HG02678 (cell line): ENCODE results near the gene BAIAP3.
A peak's percentile ranks its signal among the peaks of the same experiment; 100 is the strongest.

Source experiments
- ATAC-seq: cut with Tn5 transposase; IDR thresholded peaks from one replicate; pipeline ENCODE4 v1.9.1; 2021; ENCODE audit warnings: mild to moderate bottlenecking, moderate library complexity; ENCODE audit not compliant: unreplicated experiment

The BAIAP3 gene

DNA sequence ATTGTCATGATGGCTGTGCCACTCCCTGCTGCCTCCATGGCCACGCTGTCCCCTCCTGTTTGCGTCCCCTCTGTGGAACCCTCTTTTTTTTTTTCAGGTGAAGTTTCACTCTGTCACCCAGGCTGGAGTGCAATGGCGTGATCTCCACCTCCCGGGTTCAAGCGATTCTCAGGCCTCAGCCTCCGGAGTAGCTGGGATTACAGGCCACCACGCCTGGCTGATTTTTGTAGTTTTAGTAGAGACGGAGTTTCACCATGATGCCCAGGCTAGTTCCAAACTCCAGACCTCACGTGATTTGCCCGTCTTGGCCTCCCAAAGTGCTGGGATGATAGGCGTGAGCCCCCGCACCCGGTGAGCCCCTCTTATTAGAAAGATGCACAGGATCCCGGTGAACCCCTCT, 35.0 kb upstream of the BAIAP3 start:
- ATAC-seq: no peak

DNA sequence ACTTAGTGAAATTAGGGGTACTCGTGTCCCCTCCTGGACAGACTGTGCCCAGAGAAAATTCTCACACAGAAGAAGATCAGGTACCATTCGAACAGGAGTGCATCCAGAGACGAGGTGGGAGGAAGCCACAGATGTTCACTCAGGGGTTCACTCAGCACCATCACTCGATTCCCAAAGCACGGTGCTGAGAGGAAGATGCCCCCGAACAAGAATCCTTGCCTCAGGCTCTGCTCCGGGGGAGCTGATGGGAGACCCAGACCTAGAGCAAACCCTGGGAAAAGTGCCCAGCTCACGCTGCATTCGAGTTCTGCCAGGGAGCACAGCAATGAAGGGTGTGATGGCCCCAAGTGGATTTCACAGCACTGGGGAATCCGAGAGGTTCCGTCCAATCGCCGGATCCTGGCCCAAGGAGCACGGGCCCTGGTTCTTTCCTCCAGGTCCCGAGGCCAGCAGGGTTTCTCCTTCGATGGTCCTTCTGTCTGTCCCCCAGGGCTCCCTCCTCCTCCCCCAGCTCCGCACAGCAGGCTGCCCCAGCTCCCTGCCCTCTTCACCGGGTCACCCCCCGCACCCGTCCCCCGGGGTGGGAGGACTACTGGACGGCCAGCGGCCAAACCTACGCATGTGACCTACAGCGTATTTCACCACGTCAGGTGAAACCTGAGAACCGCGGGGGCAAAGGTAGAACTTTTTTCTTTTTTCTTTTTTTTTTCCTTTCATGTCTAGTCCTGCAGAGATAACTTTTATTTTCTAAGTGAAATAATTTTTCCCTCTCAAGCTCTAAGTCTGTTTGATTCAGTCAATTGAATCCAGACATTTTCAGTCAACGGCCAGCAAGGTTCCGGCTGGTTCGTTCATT, 34.2 kb upstream of the BAIAP3 start:
- no peak for ATAC-seq

DNA sequence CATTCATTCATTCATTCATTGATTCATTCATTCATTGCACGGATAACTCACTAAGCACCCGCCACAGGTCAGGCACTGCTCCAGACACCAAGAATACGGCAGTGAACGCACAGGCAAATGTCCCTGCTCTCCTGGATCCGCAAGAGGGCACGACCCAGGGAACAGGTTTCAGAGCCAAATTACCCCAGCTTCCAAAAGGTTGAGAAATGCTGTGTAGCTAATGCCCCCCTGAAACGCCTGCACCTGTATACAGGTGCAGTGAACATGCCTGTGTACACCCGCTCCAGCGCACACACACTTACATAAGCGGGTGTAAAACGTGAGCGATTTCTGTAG, 33.6 kb upstream of the BAIAP3 start:
- ATAC-seq: no peak

DNA sequence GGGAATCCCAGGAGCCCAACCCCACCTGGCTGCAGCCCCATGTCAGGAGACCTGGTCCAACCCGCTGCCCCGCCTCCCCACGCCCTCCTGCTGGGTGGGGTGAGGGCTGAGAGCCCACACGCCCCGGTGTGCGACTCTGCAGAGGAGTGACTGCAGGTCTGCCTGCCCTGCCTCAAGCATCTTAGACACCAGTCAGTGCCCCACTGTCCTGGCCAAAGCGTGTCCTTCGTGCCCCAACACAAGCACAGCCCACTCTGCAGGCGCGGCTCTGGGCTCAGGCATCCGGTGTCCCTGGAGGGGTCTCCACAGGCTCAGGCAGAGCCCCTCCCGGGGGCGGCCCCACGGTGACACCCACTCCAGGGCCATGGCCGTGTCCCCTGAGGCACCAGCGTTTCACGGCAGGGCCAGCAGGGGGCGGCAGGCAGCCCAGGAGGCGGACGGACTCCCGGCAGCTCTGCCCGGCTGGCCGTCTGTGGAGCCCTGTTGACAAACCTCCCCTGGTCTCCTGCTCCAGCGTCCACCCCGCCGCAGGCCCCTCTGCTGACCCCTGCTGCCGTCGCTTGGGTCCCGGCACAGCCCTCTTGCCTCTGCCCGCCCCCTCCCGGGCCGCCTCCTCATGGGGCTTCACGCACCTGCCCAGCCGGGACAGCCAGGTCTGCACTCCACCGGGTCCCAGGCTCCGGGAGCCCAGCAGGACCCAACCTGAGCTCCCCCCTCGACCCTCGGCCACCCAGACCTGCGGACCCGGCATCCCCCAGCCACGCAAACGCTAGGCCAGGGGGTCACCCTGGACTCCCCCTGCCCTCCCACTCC, 32.6 kb upstream of the BAIAP3 start:
- no peak for ATAC-seq

DNA sequence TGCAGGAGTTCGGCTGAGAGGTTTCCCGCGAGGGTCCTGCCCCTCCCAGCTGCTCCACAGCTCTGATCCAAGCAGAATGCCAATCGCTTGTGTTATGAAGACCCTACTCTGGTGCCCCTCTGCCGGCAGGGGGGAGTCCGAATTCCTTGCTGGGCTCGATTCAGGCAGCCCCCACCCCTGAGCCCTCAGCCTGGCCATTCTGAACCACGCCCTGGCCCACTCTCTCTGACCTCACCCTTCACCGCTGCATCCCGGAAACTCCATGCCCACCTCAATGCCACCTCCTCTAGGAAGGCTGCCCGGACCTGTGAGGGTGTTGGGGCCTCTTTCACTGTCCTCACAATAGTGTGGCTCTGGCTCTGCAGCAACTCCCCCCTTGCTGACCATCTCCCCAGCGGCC, 31.9 kb upstream of the BAIAP3 start:
- ATAC-seq: no peak

DNA sequence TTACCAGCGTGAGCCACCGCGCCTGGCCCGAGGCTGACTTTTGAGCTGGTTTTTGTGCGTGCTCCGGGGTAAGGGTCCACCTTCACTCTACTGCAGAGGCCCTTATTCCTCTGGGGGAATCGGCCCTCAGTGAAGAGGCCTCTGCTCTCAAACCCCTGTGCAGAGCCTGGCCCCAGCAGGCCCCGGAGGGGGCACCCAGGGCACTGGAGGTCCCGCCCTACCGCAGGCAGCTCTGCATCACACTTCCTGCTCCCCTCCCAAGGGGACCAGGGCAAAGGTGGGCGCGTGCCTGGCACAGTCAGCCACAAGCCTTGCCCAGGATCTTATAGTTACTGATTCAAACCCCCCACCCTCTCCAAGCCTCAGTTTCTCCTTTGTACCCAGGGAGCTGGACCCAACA, 27.6 kb upstream of the BAIAP3 start:
- no peak for ATAC-seq

DNA sequence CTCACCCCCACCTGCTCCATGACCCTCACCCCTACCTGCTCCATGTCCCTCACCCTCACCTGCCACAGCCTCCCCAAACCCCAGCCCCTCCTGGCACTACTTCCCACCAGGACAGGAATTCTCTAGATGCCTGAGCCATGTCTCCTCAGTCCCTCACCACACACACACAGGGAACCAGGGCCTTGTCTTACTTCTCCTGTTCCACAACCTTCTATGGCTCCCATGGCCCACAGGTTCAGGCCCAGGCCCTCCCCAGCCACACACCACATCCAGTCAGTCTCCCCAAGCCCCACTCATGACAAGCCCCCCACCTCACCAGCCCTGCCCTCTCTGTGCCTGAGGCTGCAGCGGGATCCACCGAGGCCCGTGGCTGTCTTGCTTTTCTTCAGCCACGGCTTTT, 27.1 kb upstream of the BAIAP3 start:
- ATAC-seq: no peak

DNA sequence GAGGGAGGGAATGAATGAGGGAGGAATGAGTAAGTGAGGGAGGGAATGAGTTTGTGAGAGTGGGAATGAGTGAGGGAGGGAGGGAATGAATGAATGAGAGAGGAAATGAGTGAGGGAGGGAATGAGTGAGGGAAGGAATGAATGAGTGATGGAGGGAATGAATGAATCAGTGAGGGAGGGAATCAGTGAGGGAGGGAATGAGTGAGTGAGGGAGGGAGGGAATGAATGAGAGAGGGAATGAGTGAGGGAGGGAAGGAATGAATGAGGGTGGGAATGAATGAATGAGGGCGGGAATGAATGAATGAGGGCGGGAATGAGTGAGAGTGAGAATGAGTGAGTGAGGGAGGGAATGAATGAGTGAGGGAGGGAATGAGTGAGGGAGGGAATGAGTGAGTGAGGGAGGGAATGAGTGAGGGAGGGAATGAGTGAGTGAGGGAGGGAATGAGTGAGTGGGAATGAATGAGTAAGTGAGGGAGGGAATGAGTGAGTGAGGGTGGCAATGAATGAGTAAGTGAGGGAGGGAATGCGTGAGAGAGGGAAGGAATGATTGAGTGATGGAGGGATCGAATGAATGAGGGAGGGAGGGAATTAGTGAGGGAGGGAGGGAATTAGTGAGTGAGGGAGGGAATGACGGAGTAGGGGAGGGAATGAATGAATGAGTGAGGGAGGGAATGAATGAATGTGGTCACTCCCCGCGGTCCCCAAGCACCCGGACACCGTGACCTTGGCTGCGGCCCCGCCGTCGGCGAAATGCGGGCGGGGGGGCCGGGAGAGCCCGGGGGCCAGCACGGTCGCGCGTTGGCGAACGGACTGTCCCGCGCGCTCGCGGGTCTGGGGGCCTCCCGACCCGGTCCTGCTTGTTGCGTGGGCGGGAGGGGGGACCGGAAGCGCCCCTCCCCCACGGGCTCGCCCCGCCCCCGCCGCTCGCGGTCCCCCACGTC, 25.1 kb upstream of the BAIAP3 start:
- ATAC-seq: no peak

DNA sequence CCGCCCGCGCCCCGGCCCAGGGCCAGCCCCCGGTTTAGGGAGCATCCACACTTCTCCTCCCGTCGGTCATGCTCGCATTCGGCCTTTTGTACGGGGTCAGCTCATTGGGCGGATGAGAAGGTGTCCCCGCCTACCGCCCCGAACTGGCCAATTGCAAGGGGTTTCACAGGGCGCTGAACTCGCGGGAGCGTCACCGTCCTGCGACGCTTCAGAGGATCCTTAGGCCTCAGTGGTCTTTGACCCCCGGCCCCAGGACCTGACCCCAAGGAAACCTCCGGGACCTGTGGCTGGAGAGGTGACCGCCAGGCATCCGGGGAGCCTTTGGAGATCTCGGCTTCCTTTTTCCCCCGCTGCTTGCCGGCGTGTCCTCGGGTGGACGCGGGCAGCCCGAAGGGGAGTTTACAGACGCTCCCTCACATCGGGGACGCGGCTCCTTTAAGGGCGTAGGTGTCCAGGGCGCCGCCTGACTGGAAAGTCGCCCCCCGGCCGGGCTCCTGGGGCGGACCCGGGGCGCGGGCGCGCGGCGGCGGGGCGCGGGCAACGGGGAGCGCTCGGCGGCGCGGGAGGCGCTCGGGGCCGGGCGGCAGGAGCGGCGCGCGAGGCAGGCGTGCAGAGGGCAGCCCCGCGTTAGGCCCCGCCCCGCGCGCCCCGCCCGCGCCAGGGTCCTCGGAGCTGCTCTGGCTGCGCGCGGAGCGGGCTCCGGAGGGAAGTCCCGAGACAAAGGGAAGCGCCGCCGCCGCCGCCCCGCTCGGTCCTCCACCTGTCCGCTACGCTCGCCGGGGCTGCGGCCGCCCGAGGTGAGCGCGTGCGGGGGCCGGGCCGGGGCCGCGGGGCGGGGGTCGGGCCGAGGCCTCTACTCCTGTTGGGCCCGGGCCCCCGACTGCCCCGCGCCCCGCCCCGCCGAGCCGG, 24.2 kb upstream of the BAIAP3 start, which contains the start of gene UBE2I:
Gene UBE2I (plus strand): TSS at position 660 of the 909 bp plus-strand sequence. CDS start 4,395 bp downstream, outside the sequence.
- peak; percentile 71 for ATAC-seq

DNA sequence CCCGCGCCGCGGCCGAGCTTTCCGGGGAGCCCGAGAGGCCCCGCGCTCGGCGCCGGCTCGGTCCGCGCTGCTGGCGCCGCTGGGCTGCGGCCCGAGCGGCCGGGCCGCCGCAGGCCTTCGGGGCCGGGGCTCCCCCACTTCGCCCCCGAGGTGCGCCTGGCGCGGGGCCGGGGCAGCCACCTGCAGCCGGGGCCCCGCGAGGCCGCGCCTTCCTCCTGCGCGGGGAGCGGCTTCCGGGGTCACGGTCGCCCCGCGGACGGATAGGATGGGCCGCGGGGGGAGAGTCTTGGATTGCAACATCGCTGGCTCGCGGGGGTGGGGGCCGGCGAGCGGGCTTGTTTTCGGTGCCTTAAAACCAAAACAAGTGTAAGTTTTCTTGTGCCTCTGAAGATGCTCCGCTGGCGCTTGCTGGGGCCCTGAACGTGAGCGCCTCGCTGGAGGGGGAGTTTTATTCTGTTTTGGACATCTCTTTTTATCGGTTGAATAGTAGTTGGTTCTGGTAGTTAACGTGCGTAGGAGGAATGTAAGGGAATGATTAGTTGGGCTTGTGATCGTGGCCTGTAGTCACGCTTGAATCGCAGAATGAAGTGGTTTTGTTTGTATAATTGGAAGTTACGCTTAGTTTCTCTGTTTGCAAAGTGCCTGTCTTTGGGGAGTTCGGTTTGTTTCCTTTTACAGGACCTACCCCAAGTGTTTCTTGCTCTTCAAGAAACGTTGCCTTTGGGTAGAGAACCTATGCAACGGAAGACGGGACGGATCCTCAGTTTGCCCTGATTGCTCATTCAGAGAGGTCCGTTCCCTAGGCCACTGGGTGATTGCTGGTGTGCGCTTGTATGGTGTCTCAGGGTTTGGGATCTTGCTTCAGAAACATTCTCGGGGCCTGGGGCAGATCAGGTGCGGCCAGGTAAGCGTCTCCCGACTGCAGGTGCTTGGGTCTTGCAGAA, 23.3 kb upstream of the BAIAP3 start:
- peak; percentile 6 for ATAC-seq

DNA sequence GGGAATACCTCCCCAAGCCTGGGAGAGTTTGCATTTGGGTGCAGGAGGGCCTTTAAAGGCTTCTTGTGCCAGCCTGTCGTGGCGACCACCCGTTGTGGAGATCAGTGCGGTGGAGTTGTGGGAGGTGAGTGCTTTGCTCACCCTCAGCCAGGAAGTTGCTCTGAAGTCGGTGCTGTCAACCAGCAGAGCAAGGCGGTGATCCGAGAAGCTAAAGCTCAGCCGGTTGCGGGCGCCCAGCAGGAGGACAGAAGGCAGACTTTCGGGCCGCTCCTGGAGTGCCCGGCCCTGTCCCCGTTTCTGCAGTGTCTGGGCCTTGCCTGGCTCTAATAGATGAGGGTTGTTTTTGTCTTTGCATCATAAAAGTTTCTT, 22.6 kb upstream of the BAIAP3 start:
- no peak for ATAC-seq

DNA sequence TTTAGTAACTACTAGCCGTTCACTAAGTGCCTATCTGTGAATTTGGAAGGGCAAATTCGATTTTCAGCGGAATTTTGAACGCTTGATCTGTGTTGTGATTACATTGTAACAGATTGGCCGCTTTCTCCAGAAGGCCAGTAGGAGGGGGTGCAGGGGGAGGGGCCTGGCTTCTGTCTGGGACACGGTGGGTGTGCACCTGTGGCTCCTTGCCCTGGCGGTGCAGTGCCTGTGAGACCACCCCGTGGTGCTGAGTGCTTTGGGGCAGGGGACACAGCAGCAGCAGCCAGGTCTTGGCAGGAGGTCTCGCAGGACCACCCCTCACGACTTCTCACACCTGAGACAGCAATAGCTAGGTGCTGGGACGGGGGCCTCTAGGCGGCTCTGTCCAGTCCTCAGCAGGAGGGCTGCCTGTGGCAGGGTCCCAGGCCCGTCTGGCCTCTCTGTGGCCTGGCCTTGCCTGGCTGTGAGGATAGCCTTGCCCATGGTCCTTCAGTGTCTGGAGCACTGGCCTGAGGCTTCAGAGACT, 22.2 kb upstream of the BAIAP3 start:
- ATAC-seq: no peak

DNA sequence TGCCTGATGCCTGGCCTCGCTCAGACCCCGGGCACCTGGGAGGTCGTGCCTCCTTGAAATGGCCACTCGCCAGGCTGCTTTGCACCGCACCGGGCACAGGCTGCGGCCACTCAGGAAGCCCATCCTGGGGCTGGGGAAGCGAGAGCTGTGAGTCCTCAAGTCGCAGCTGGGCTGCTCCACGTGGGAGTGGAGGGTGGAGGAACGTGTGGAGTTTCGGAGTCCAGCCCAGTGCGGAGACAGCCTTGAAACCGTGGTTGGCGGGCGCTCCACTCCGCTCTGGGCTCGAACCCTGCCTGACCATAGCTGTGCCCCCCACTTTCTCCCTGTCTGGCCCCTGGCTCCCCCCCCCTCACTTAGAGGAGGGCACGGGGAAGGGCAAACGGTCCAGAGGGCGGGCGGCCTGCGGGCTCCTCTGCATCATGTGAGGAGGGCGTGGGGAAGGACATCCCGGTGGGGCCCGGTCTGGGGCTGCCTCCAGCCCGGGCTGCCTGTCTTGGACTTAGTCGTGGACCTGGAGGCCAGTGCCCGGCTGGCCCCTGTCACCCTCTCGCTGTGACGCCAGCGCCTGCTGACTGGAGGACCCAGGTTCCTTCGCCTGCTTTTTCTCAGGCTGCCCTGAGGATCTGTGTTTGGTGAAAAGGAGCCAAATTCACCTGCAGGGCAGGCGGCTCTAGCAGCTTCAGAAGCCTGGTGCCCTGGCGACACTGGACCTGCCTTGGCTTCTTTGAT, 21.5 kb upstream of the BAIAP3 start:
- no peak for ATAC-seq

DNA sequence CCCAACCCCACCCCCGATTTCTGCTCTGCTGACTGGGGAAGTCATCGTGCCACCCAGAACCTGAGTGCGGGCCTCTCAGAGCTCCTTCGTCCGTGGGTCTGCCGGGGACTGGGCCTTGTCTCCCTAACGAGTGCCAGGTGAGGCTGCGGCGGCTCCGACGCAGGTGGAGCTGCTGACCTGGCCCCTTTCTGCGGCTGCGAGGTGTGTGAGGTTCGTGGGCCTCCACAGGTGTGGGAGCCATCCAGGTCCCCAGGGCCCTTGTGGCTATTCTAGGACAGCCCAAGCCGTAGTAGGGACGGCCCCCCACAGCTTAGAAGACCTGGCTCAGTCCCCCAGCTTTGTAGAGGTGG, 21.0 kb upstream of the BAIAP3 start:
- ATAC-seq: no peak

DNA sequence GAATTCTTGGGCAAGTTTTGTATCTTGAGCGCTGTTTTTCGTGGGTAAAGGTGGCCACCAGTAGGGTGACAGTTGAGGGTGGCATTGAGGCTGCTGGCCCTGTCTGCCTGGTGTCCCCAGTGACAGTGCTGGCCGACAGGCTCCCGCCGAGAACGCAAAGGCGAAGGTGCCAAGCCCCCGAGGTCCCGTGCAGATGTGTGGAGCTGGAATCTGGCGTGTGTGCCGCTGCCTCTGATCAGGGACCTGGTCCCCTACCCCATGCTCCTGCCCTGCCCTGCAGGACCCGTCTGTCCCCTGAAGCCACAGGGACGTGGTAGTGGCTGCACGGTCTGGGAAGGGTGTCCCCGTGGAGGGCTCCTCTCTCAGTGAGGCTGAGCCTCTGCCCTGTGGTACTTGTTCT, 20.5 kb upstream of the BAIAP3 start:
- ATAC-seq: no peak

DNA sequence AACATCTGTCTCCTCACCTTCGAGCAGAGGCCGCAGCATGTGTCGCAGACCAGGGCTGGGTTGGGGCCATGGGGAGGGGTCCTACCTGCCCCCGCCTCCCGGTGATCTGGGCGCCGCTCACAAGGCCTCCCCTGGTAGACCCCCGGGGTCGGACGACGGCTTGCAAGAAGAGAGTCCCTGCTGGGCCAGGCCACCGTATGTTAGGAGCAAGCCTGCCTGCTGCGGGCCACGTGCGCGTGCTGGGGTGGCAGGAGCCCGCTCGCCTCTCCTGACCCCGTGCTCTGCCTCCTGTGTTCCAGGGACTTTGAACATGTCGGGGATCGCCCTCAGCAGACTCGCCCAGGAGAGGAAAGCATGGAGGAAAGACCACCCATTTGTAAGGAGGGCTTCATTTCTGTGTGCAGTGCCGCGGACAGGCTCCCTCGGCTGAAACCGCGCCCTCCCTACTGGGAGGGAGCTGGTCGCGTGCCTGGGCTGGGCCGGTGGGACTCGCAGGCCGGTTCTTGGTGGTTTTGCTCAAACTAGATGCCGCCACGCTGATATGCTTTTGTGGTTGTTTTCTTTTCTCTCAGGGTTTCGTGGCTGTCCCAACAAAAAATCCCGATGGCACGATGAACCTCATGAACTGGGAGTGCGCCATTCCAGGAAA, 19.6 kb upstream of the BAIAP3 start:
- ATAC-seq: no peak

DNA sequence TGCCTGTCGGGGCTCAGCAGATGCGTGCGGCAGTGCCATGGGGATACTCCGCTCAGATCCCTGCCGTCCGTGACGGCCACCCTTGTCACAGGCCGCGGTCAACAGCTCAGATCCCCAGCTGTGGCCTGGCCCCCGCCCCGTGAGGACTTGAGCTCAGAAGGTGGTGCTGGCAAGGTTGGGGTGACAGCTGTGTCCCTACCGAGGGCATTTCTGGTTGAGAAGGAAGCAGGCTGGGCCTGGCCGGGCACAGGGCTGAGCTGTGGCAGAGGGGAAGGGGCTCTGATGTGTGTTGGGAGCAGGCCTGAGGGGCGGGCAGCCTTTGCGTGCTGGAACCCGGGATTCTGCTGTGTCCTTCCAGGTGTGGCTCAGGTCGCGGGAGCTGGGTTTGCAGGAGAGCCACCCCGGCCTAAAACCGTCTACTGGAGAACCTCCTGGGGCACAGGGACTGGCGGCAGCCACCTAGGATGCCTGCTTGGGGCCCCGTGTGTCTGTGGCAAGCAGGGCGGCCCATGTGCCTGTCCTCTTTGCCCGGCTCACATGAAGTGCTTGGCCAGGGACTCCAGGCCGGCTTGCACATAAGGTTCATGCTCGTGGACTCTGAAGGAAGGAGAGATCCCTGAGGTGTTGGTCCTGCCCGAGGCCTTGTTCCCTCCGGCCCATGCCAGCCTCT, 18.9 kb upstream of the BAIAP3 start:
- no peak for ATAC-seq
